ENCODE measurements around the gene DMAC2.

GRCh38 chr19:41442473-41443355 lies 3.0 kb upstream of the DMAC2 start, which contains the start of gene ERICH4:
- TF ChIP-seq TAF1 (IDR thresholded peaks at IDR 0.05; ENCODE audit: borderline replicate concordance, low read depth, low read length) = no peak
- no peak for TF ChIP-seq POLR2A (IDR thresholded peaks at IDR 0.05; ENCODE audit: low read depth, low read length)
- no peak for TF ChIP-seq POLR2AphosphoS5 (IDR thresholded peaks at IDR 0.05; ENCODE audit: low read depth, low read length)
